ENCODE measurements around the gene ZMAT5. TPM values are rescaled to one million over a fixed set of nuclear protein-coding genes. Genes with fewer than 3 reads are reported as not detected.

Gene ZMAT5
- total RNA-seq, 1 experiment from 2014 or later = 24.2 TPM

- no peaks in the 10 kb centered on the region for H3K9me2 ChIP-seq (replicated peaks; ENCODE audit: low read length)
- H3K36me3 ChIP-seq (ENCODE audit: low read depth, low read length) = peaks cover 4% of the 10 kb centered on the region; the same call in 1 of the 2 replicates
- H3K4me1 ChIP-seq (ENCODE audit: insufficient read depth, low read length) = peaks cover 16% of the 10 kb centered on the region
- H4K20me1 ChIP-seq (ENCODE audit: low read length) = no peaks in the 10 kb centered on the region
- POLR2A ChIA-PET (ENCODE audit: unreplicated experiment) = no interaction called here
- no peak for DNase-seq
- H3K79me2 ChIP-seq (ENCODE audit: low read length) = no peaks in the 10 kb centered on the region
- H3K4me3 ChIP-seq (ENCODE audit: low read length) = no peak overlapping the region
- H3K9ac ChIP-seq (ENCODE audit: low read length) = no peak overlapping the region
- BruUV-seq (replicated peaks) = no TSS peak
- no peak overlapping the region for H3K27ac ChIP-seq (ENCODE audit: low read length)
- CTCF ChIA-PET = no interaction called here
- no peak overlapping the region for H3K4me2 ChIP-seq (ENCODE audit: low read length)
- H3K27me3 ChIP-seq (ENCODE audit: low read length) = no peaks in the 10 kb centered on the region
- H3F3A ChIP-seq (ENCODE audit: low read length, unreplicated experiment) = no peaks in the 10 kb centered on the region
- intact Hi-C loops (cut with micrococcal nuclease) = no loop called here
- no peak for TF ChIP-seq EZH2 (IDR thresholded peaks at IDR 0.05; ENCODE audit: low read length, unreplicated experiment)
- TF ChIP-seq, protein P1, sequence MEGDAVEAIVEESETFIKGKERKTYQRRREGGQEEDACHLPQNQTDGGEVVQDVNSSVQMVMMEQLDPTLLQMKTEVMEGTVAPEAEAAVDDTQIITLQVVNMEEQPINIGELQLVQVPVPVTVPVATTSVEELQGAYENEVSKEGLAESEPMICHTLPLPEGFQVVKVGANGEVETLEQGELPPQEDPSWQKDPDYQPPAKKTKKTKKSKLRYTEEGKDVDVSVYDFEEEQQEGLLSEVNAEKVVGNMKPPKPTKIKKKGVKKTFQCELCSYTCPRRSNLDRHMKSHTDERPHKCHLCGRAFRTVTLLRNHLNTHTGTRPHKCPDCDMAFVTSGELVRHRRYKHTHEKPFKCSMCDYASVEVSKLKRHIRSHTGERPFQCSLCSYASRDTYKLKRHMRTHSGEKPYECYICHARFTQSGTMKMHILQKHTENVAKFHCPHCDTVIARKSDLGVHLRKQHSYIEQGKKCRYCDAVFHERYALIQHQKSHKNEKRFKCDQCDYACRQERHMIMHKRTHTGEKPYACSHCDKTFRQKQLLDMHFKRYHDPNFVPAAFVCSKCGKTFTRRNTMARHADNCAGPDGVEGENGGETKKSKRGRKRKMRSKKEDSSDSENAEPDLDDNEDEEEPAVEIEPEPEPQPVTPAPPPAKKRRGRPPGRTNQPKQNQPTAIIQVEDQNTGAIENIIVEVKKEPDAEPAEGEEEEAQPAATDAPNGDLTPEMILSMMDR (conservative IDR thresholded peaks at IDR 0.05; ENCODE audit: low read depth, low read length) = no peak
- no peak for TF ChIP-seq EZH2phosphoT487 (IDR thresholded peaks at IDR 0.05; ENCODE audit: borderline replicate concordance, low read length)
- H3K9me3 ChIP-seq (ENCODE audit: low read length) = no peaks in the 10 kb centered on the region
- ATAC-seq = no peak
- H2AFZ ChIP-seq (ENCODE audit: low read length) = no peak overlapping the region
Measured at GRCh38 chr22:29790061-29790460, 23.3 kb upstream of the ZMAT5 start.

- H3K9me3 ChIP-seq (ENCODE audit: low read length) = no peaks in the 10 kb centered on the region
- no peak overlapping the region for H3K4me3 ChIP-seq (ENCODE audit: low read length)
- CTCF ChIA-PET = no interaction called here
Measured at GRCh38 chr22:29788339-29789279, 21.8 kb upstream of the ZMAT5 start.

More at GRCh38 chr22:29788339-29789279, 21.8 kb upstream of the ZMAT5 start:
- intact Hi-C loops (cut with micrococcal nuclease) = no loop called here
- TF ChIP-seq, protein P1 (conservative IDR thresholded peaks at IDR 0.05; ENCODE audit: low read depth, low read length) = no peak
- no peak for TF ChIP-seq EZH2 (IDR thresholded peaks at IDR 0.05; ENCODE audit: low read length, unreplicated experiment)
- TF ChIP-seq EZH2phosphoT487 (IDR thresholded peaks at IDR 0.05; ENCODE audit: borderline replicate concordance, low read length) = no peak
- no TSS peak for BruUV-seq (replicated peaks)
- no peak for DNase-seq
- Histone ChIP-seq H3K79me2 (ENCODE audit: low read length) (no peaks in the 10 kb centered on the region), H3K27ac (ENCODE audit: low read length) (no peak overlapping the region), H2AFZ (ENCODE audit: low read length) (no peak overlapping the region), H3K9ac (ENCODE audit: low read length) (no peak overlapping the region), H3K27me3 (ENCODE audit: low read length) (no peaks in the 10 kb centered on the region), H3K4me2 (ENCODE audit: low read length) (no peak overlapping the region), H4K20me1 (ENCODE audit: low read length) (no peaks in the 10 kb centered on the region), H3K36me3 (ENCODE audit: low read depth, low read length) (peaks cover 4% of the 10 kb centered on the region; the same call in 1 of the 2 replicates), H3K4me1 (ENCODE audit: insufficient read depth, low read length) (peaks cover 16% of the 10 kb centered on the region), H3F3A (ENCODE audit: low read length, unreplicated experiment) (no peaks in the 10 kb centered on the region), H3K9me2 (replicated peaks; ENCODE audit: low read length) (no peaks in the 10 kb centered on the region)
- no peak for ATAC-seq
- POLR2A ChIA-PET (ENCODE audit: unreplicated experiment) = no interaction called here

Data from PC-3 (cell line).